K562 (cell line): Measurements from ENCODE around the gene PSMG3. TPM values are rescaled to one million over a fixed set of nuclear protein-coding genes. Genes with fewer than 3 reads are reported as not detected.
A peak's percentile ranks its signal among the peaks of the same experiment; 100 is the strongest.

Source experiments
- CCAR2 ChIP-seq: fragments of 200-400 bp; formaldehyde crosslinking; IDR thresholded peaks from 2 replicates; pipeline ENCODE4 v1.6.1; 2017; ENCODE audit warnings: mild to moderate bottlenecking, low read depth, low read length
- IRF2 ChIP-seq: sonication (generic); formaldehyde crosslinking; IDR thresholded peaks from 2 replicates; pipeline ENCODE4 v1.8.1; 2022; ENCODE audit warnings: mild to moderate bottlenecking, missing genetic modification reagents
- MTA2 ChIP-seq: fragments of 450-650 bp; IDR thresholded peaks from 2 replicates; pipeline ENCODE4 v1.6.1; 2016; ENCODE audit warnings: low read depth
- MXI1 ChIP-seq: IDR thresholded peaks from 2 replicates; pipeline ENCODE4 v1.6.1; 2011; ENCODE audit warnings: low read depth, mild to moderate bottlenecking, improper control_type of control experiment, low read length
- NBN ChIP-seq: fragments of 450-650 bp; IDR thresholded peaks from 2 replicates; pipeline ENCODE4 v1.6.1; 2016; ENCODE audit warnings: low read depth, mild to moderate bottlenecking
- NRF1 ChIP-seq, 2 experiments: fragments of 450-650 bp; IDR thresholded peaks in 1 of 2; conservative IDR thresholded peaks in 1 of 2; 2 replicates each; pipeline ENCODE4 v1.6.1; 2014; ENCODE audit warnings: mild to moderate bottlenecking in 2 of 2
- PTTG1 ChIP-seq: fragments of 450-650 bp; IDR thresholded peaks from 2 replicates; pipeline ENCODE4 v1.6.1; 2016; ENCODE audit warnings: low read depth, mild to moderate bottlenecking, missing genetic modification characterization, missing compliant biosample characterization
- RAD21 ChIP-seq, 2 experiments: fragments of 250-450 bp in 1 of 2; fragments of 450-650 bp in 1 of 2; sonication (Bioruptor Pico) in 1 of 2; formaldehyde crosslinking in 1 of 2; IDR thresholded peaks in 1 of 2; conservative IDR thresholded peaks in 1 of 2; 2 replicates each; pipeline versions ENCODE4 v1.4.0 to v1.8.0; 2020 to 2022; ENCODE audit warnings: mild to moderate bottlenecking in 2 of 2, moderate library complexity in 1 of 2
- SLC30A9 ChIP-seq: fragments of 250-450 bp; sonication (Bioruptor Pico); IDR thresholded peaks from 2 replicates; pipeline ENCODE4 v1.8.0; 2022; ENCODE audit warnings: mild to moderate bottlenecking, moderate library complexity
- SRSF1 ChIP-seq: fragments of 200-400 bp; formaldehyde crosslinking; IDR thresholded peaks from 2 replicates; pipeline ENCODE4 v1.6.1; 2017; ENCODE audit warnings: mild to moderate bottlenecking, low read depth, low read length, moderate library complexity
- TAF1 ChIP-seq: IDR thresholded peaks from 2 replicates; pipeline ENCODE4 v1.6.1; 2011; ENCODE audit warnings: mild to moderate bottlenecking, low read length, moderate library complexity; ENCODE audit not compliant: insufficient read depth, control insufficient read depth, severe bottlenecking; ENCODE audit errors: extremely low read depth
- TCF7L2 ChIP-seq: fragments of 150-350 bp; IDR thresholded peaks from 2 replicates; pipeline ENCODE4 v1.6.1; 2016; ENCODE audit warnings: low read depth, mild to moderate bottlenecking, low read length, moderate library complexity
- THAP7 ChIP-seq: fragments of 250-450 bp; sonication (Bioruptor Pico); IDR thresholded peaks from 2 replicates; pipeline ENCODE4 v1.5.0; 2021
- TOE1 ChIP-seq, 2 experiments: fragments of 450-650 bp in 1 of 2; sonication (generic) in 1 of 2; formaldehyde crosslinking in 1 of 2; IDR thresholded peaks; 2 replicates each; pipeline versions ENCODE4 v1.7.1 to v1.8.0; 2016 to 2022; ENCODE audit warnings: borderline replicate concordance in 2 of 2, mild to moderate bottlenecking in 2 of 2, antibody characterized with exemption in 1 of 2, inconsistent platforms in 1 of 2, low read depth in 1 of 2, missing genetic modification reagents in 1 of 2, moderate library complexity in 1 of 2
- ZKSCAN8 ChIP-seq: fragments of 200-800 bp; sonication (Bioruptor generic); IDR thresholded peaks from 2 replicates; pipeline ENCODE4 v1.6.1; 2016; ENCODE audit warnings: missing genetic modification characterization, missing compliant biosample characterization
- ZNF512 ChIP-seq: IDR thresholded peaks from 2 replicates; pipeline ENCODE4 v1.6.1; 2016; ENCODE audit warnings: missing genetic modification characterization, missing compliant biosample characterization
- ZNF696 ChIP-seq: fragments of 250-450 bp; sonication (Bioruptor Pico); conservative IDR thresholded peaks from 2 replicates; pipeline ENCODE4 v1.4.0; 2020; ENCODE audit warnings: mild to moderate bottlenecking, moderate library complexity
- polyA plus RNA-seq, 8 experiments: library from polyadenylated mRNA; depleted of rRNA in 4 of 8; stranded (reverse) in 5 of 8; unstranded in 3 of 8; fragments of >200 nt; fragmentation: Nextera tagmentation in 2 of 8; fragmentation: Illumina TruSeq in 1 of 8; extraction: Ambion mirVana in 2 of 8; extraction: Trizol in 1 of 8; gene quantifications; 2 replicates each; pipeline versions ENCODE4 v1.2.1 to v1.2.3, GENCODE V29; 2011 to 2014; ENCODE audit warnings: inconsistent platforms in 1 of 8, missing spikeins in 1 of 8
- total RNA-seq, 7 experiments: library from RNA; depleted of rRNA in 6 of 7; stranded (reverse); fragments of >200 nt in 6 of 7; fragmentation: Illumina TruSeq in 2 of 7; extraction: Trizol in 2 of 7; gene quantifications; 2 replicates each; pipeline versions ENCODE4 v1.2.1 to v1.2.3, GENCODE V29; 2011 to 2021; ENCODE audit warnings: low replicate concordance in 1 of 7
- TF ChIP-seq, protein P1 (sequence below), 3 experiments: fragments of 200-800 bp in 1 of 3; sonication (Bioruptor generic) in 1 of 3; sonication (generic) in 1 of 3; formaldehyde crosslinking in 1 of 3; IDR thresholded peaks; 2 replicates each; pipeline versions ENCODE4 v1.6.1 to v1.8.0; 2016 to 2022; ENCODE audit warnings: mild to moderate bottlenecking in 2 of 3, missing compliant biosample characterization in 2 of 3, missing genetic modification characterization in 2 of 3, missing genetic modification reagents in 1 of 3
- TF ChIP-seq, protein P2 (sequence below), 2 experiments: fragments of 450-650 bp; IDR thresholded peaks; 2 replicates each; pipeline ENCODE4 v1.6.1; 2016

Gene PSMG3
- total and polyA plus RNA-seq, 9 of the 15 experiments (the other 6 are each of a cell fraction or from before 2014, with no cell fraction given): 34.8 to 122 (median 80.1) TPM

DNA sequence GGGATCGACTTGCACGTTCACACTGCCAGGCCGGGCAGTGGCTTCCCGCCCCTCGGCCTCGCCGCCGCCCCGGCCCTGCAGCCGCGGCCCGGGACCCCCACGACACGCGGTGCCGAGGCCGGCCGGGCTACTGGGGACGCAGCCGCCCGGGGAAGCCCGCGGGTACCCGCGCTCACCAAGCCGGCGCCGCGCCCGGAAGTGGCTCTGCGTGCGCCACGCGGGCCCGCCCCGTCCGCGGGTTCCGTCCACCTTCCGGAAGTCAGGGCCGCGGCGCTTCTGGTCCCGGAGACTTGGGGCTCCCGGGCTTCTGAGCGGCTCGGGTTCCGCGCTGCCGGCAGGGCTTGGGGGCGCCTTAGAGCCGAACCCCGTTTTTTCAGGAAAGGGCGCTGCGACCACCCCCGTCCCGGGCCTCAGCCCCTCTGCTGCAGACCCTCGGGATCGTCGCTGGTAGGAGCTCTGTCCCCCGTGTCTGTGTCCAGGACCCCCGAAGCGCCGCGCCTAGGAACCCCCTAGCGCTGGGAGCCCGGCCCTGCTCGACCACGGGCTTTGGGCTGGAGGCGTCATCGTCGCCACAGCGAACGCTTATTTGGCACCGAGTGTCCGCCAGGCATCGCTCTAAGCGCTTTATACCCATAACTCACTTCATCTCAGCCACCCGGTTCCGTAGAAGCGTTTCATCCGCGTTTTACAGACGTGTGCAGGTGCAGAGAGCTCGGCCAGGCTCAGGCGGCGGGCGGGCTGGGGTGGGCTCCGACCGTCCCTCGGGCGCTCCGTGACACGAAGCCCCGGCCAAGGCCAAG lies at the start of gene PSMG3 (continued):
- TF ChIP-seq, protein P1, sequence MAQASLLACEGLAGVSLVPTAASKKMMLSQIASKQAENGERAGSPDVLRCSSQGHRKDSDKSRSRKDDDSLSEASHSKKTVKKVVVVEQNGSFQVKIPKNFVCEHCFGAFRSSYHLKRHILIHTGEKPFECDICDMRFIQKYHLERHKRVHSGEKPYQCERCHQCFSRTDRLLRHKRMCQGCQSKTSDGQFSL (CRISPR knock-in tag; IDR thresholded peaks at IDR 0.05): peak; percentile 34; the same call in 1 of the 2 replicates
- TF ChIP-seq, protein P1 (tag; IDR thresholded peaks at IDR 0.05): no peak
- TF ChIP-seq ZNF696 (CRISPR knock-in tag): no peak
- TF ChIP-seq TAF1: peak; percentile 96
- TF ChIP-seq, protein P2, sequence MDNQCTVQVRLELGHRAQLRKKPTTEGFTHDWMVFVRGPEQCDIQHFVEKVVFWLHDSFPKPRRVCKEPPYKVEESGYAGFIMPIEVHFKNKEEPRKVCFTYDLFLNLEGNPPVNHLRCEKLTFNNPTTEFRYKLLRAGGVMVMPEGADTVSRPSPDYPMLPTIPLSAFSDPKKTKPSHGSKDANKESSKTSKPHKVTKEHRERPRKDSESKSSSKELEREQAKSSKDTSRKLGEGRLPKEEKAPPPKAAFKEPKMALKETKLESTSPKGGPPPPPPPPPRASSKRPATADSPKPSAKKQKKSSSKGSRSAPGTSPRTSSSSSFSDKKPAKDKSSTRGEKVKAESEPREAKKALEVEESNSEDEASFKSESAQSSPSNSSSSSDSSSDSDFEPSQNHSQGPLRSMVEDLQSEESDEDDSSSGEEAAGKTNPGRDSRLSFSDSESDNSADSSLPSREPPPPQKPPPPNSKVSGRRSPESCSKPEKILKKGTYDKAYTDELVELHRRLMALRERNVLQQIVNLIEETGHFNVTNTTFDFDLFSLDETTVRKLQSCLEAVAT (IDR thresholded peaks at IDR 0.05): 0 out of 4 replicates have a peak, but pooled peaks of 1 of the 2 experiments have one; percentile 57
- TF ChIP-seq NRF1 (conservative IDR thresholded peaks at IDR 0.05 in 1 of 2, IDR thresholded peaks at IDR 0.05 in 1 of 2): peak in 1 of 2 experiments; percentile 45; a peak in 2 of 4 replicates
- TF ChIP-seq CCAR2: no peak
- peak; percentile 30 for TF ChIP-seq MXI1
- TF ChIP-seq IRF2: no peak
- TF ChIP-seq TCF7L2: no peak
- TF ChIP-seq NBN: 0 out of 2 replicates have a peak, but pooled peaks have one; percentile 48
- no peak for TF ChIP-seq MTA2
- TF ChIP-seq PTTG1: no peak
- TF ChIP-seq SRSF1: 0 out of 2 replicates have a peak, but pooled peaks have one; percentile 53
- TF ChIP-seq TOE1 (IDR thresholded peaks at IDR 0.05; ENCODE audit: borderline replicate concordance): peak; percentile 83; the same call in 1 of the 2 replicates
- no peak for TF ChIP-seq TOE1 (CRISPR knock-in tag; IDR thresholded peaks at IDR 0.05; ENCODE audit: borderline replicate concordance, low read depth)
- TF ChIP-seq ZNF512 (tag): no peak
- TF ChIP-seq THAP7: peak; percentile 86
- no peak; the same call in 1 of the 2 replicates for TF ChIP-seq ZKSCAN8 (CRISPR knock-in tag)
- TF ChIP-seq SLC30A9: no peak
- TF ChIP-seq RAD21 (CRISPR knock-in tag; conservative IDR thresholded peaks at IDR 0.05 in 1 of 2, IDR thresholded peaks at IDR 0.05 in 1 of 2): no peak
